Tibial nerve (tissue), 3 donors: ENCODE measurements around the gene MZF1.

Source experiments
- CTCF ChIP-seq, 5 experiments: fragments of 200-600 bp in 3 of 5; fragments of 450-650 bp in 2 of 5; sonication (generic) in 3 of 5; IDR thresholded peaks; one replicate each; pipeline ENCODE4 v1.5.1; 2016 to 2019; ENCODE audit warnings: antibody characterized with exemption in 5 of 5, mild to moderate bottlenecking in 3 of 5, moderate library complexity in 2 of 5
- POLR2A ChIP-seq, 2 donors: fragments of 450-650 bp; IDR thresholded peaks; one replicate each; pipeline ENCODE4 v1.6.1; 2017; ENCODE audit warnings: antibody characterized with exemption in 2 of 2, mild to moderate bottlenecking in 2 of 2, moderate library complexity in 2 of 2

- TF ChIP-seq CTCF (IDR thresholded peaks at IDR 0.05) (no peak), POLR2A (IDR thresholded peaks at IDR 0.05) (no peak)
Measured at GRCh38 chr19:58516964-58517833, 55.9 kb downstream of the MZF1 start.
